Measurements from ENCODE around the gene PRDX5. TPM values are rescaled to one million over a fixed set of nuclear protein-coding genes. Genes with fewer than 3 reads are reported as not detected.

The PRDX5 gene
- total and polyA plus RNA-seq, 3 donors from 2014 or later: 189 to 287 (median 271) TPM

DNA sequence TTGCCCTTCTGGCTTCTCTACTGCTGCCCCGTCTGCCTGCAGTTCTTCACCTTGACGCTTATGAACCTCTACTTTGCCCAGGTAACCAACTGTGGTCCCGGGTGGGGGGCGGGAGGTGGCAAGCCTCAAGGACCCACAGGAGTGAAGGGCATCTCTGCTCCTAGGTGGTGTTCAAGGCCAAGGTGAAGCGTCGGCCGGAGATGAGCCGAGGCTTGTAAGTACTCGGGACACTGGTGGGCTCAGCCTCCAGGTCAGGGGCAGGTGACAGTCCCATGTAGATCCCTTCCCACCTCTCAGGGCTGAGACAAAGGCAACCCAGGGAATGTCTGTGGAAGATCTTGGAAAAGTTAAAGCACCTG is 31.1 kb upstream of the PRDX5 start:
- Histone ChIP-seq H3K36me3 (ENCODE audit: low read depth, missing control alignments) (no peaks in the 10 kb centered on the region), H3K27ac (no peak overlapping the region), H3K4me1 (peaks cover 23% of the 10 kb centered on the region), H3K4me3 (peak overlapping the region in 1 of 2 donors; percentile 80), H3K9me3 (no peaks in the 10 kb centered on the region), H3K27me3 (no peaks in the 10 kb centered on the region)
- no peak for DNase-seq
- 55 to 57% methylated on average over 9 of the region's 9 CpGs for WGBS, 2 donors
- TF ChIP-seq, protein P1, sequence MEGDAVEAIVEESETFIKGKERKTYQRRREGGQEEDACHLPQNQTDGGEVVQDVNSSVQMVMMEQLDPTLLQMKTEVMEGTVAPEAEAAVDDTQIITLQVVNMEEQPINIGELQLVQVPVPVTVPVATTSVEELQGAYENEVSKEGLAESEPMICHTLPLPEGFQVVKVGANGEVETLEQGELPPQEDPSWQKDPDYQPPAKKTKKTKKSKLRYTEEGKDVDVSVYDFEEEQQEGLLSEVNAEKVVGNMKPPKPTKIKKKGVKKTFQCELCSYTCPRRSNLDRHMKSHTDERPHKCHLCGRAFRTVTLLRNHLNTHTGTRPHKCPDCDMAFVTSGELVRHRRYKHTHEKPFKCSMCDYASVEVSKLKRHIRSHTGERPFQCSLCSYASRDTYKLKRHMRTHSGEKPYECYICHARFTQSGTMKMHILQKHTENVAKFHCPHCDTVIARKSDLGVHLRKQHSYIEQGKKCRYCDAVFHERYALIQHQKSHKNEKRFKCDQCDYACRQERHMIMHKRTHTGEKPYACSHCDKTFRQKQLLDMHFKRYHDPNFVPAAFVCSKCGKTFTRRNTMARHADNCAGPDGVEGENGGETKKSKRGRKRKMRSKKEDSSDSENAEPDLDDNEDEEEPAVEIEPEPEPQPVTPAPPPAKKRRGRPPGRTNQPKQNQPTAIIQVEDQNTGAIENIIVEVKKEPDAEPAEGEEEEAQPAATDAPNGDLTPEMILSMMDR (IDR thresholded peaks at IDR 0.05): no peak
- TF ChIP-seq POLR2A (IDR thresholded peaks at IDR 0.05): no peak
- intact Hi-C loops (cut with DNase I; ENCODE audit: low total_unique reads): no loop called here

DNA sequence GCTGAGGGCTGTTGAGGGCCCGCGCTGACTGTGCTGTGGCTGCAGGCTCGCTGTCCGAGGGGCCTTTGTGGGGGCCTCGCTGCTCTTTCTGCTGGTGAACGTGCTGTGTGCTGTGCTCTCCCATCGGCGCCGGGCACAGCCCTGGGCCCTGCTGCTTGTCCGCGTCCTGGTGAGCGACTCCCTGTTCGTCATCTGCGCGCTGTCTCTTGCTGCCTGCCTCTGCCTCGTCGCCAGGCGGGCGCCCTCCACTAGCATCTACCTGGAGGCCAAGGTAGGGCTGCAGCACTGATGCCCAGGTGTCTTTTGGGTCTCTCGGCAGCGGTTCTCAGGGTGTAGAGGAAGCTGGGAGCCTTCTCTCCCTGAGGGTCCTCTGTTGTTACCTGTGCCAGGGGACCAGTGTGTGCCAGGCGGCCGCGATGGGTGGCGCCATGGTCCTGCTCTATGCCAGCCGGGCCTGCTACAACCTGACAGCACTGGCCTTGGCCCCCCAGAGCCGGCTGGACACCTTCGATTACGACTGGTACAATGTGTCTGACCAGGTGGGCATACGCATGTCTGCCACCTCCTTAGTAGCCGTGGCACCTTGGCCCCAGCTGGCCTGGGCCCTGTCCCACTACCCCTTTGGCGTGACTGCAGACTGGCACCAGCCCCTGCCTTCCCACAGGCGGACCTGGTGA is 30.1 kb upstream of the PRDX5 start:
- no peak overlapping the region for H3K27ac ChIP-seq
- no peaks in the 10 kb centered on the region for H3K36me3 ChIP-seq (ENCODE audit: low read depth, missing control alignments)
- intact Hi-C loops (cut with DNase I; ENCODE audit: low total_unique reads): no loop called here
- no peak overlapping the region for H3K4me3 ChIP-seq
- 94 to 95% methylated on average over 15 to 33 of the region's 33 CpGs for WGBS, 2 donors
- H3K9me3 ChIP-seq: no peaks in the 10 kb centered on the region
- no peak for DNase-seq
- H3K4me1 ChIP-seq: peaks cover 31% of the 10 kb centered on the region
- no peaks in the 10 kb centered on the region for H3K27me3 ChIP-seq
- no peak for TF ChIP-seq POLR2A (IDR thresholded peaks at IDR 0.05)
- TF ChIP-seq, protein P1 (IDR thresholded peaks at IDR 0.05): no peak

DNA sequence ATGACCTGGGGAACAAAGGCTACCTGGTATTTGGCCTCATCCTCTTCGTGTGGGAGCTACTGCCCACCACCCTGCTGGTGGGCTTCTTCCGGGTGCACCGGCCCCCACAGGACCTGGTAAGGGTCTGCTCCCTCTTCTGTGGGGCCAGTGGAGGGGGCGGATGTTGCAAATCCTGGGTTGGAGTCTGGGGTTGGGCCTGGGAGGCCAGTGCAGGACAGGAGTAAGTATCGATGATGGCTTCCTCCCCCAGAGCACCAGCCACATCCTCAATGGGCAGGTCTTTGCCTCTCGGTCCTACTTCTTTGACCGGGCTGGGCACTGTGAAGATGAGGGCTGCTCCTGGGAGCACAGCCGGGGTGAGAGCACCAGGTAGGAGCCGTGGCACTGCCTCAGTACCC is 29.6 kb upstream of the PRDX5 start:
- no peaks in the 10 kb centered on the region for H3K36me3 ChIP-seq (ENCODE audit: low read depth, missing control alignments)
- no peak overlapping the region for H3K27ac ChIP-seq
- H3K4me1 ChIP-seq: peaks cover 28% of the 10 kb centered on the region
- no peaks in the 10 kb centered on the region for H3K9me3 ChIP-seq
- no peaks in the 10 kb centered on the region for H3K27me3 ChIP-seq
- TF ChIP-seq, protein P1 (IDR thresholded peaks at IDR 0.05): no peak
- TF ChIP-seq POLR2A (IDR thresholded peaks at IDR 0.05): no peak
- intact Hi-C loops (cut with DNase I; ENCODE audit: low total_unique reads): no loop called here
- H3K4me3 ChIP-seq: no peak overlapping the region
- no peak for DNase-seq
- WGBS, 2 donors: 83 to 89% methylated on average over 4 to 9 of the region's 9 CpGs

DNA sequence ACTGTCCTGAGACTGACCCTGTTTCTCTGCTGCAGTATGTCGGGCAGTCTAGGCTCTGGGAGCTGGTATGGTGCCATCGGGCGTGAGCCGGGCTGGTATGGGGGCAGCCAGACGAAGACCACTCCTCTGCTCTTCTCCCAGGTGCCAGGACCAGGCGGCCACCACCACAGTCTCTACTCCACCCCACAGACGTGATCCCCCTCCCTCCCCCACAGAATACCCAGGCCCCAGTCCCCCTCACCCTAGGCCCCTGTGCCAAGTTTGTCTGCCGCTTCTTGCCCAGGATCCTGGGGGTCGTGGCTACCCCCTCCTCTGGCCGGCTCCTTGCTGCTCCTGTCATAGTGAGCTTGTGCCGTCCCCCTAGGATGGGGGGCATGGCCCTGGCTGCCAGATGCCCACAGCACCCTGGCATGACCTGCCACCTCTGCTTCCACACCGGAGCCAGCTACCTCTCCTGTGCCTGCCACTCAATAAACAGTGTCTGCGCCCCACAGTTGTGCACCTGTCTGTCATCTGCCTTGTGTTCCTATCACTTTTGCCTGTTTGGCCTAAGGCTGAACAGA is 28.8 kb upstream of the PRDX5 start:
- DNase-seq: no peak
- H3K27me3 ChIP-seq: no peaks in the 10 kb centered on the region
- 94 to 95% methylated on average over 13 of the region's 13 CpGs for WGBS, 2 donors
- no peak overlapping the region for H3K4me3 ChIP-seq
- H3K9me3 ChIP-seq: no peaks in the 10 kb centered on the region
- no peak overlapping the region for H3K27ac ChIP-seq
- no peaks in the 10 kb centered on the region for H3K36me3 ChIP-seq (ENCODE audit: low read depth, missing control alignments)
- H3K4me1 ChIP-seq: peaks cover 21% of the 10 kb centered on the region
- intact Hi-C loops (cut with DNase I; ENCODE audit: low total_unique reads): no loop called here
- TF ChIP-seq, protein P1 (IDR thresholded peaks at IDR 0.05): no peak
- TF ChIP-seq POLR2A (IDR thresholded peaks at IDR 0.05): no peak

All from testis (tissue), 3 donors.